ENCODE data around the gene TAS2R5. TPM values are rescaled to one million over a fixed set of nuclear protein-coding genes. Genes with fewer than 3 reads are reported as not detected.
"Not testable (repeated sequence)": the region's sequence is repeated elsewhere in the genome, so short reads cannot be mapped to it uniquely, and the experiment has no call there.

The TAS2R5 gene
- polyA plus RNA-seq, 3 donors, result 1.5 TPM; not detected in 2

DNA sequence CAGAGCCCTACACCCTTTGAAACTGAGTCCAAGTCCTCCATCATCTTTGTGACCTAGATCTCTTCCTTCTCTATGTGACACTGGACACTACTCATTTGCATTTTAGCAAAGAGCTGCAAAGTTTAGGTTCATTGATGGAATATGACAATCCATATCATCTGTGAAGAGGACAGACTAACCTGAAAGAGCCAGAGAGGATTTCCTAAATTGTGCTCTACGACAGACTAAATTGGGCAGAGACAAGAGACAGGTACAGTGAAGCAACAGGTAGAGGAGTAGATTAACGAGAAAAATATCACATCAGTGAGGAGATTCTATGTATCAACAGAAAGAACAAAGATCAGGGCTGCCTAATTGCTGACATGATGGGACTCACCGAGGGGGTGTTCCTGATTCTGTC is 26.2 kb upstream of the TAS2R5 start, which contains the start of gene TAS2R3:
Gene TAS2R3, plus strand, starts transcription at position 301 of the 400 bp plus-strand sequence. Its CDS starts 62 bp downstream, at position 363.
- no peak within 1 kb of the TSS for H3K9ac ChIP-seq (ENCODE audit: insufficient read depth, low read length, poor library complexity, severe bottlenecking)
- peak within 1 kb of the TSS in 1 of 7 donors; percentile 66 for H3K27ac Mint-ChIP-seq
- H3K4me3 Mint-ChIP-seq, result no peak within 1 kb of the TSS
- no peaks in the 10 kb centered on the region for H4K20me1 ChIP-seq (ENCODE audit: insufficient read depth, low read length)
- no peak within 1 kb of the TSS for H2AFZ ChIP-seq (ENCODE audit: insufficient read depth, low read depth, low read length, poor library complexity, severe bottlenecking)
- H3K27me3 ChIP-seq (ENCODE audit: control insufficient read depth in 2 of 2, insufficient read depth in 2 of 2, low read length in 2 of 2), result no peaks in the 10 kb centered on the region
- no peak within 1 kb of the TSS for H3K27ac ChIP-seq (ENCODE audit: low read depth in 1 of 2, low read length in 2 of 2)
- H3K36me3 ChIP-seq (replicated peaks in 1 of 2; ENCODE audit: control insufficient read depth in 1 of 2, insufficient read depth in 2 of 2, low read length in 2 of 2), result peaks cover 36 to 62% of the 10 kb centered on the region in 2 donors
- TF ChIP-seq, protein P1, sequence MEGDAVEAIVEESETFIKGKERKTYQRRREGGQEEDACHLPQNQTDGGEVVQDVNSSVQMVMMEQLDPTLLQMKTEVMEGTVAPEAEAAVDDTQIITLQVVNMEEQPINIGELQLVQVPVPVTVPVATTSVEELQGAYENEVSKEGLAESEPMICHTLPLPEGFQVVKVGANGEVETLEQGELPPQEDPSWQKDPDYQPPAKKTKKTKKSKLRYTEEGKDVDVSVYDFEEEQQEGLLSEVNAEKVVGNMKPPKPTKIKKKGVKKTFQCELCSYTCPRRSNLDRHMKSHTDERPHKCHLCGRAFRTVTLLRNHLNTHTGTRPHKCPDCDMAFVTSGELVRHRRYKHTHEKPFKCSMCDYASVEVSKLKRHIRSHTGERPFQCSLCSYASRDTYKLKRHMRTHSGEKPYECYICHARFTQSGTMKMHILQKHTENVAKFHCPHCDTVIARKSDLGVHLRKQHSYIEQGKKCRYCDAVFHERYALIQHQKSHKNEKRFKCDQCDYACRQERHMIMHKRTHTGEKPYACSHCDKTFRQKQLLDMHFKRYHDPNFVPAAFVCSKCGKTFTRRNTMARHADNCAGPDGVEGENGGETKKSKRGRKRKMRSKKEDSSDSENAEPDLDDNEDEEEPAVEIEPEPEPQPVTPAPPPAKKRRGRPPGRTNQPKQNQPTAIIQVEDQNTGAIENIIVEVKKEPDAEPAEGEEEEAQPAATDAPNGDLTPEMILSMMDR (IDR thresholded peaks at IDR 0.05), result no peak
- no peak within 1 kb of the TSS for H3K4me2 ChIP-seq (replicated peaks; ENCODE audit: extremely low read depth, low read length, poor library complexity, severe bottlenecking)
- DNase-seq, result no peak
- H3K27me3 Mint-ChIP-seq (ENCODE audit: low read depth in 3 of 3), result no peaks in the 10 kb centered on the region
- WGBS (ENCODE audit: insufficient coverage), result 100% methylated on average over 2 of the region's 3 CpGs
- H3K79me2 ChIP-seq (ENCODE audit: insufficient read depth, low read length), result no peaks in the 10 kb centered on the region
- no peak within 1 kb of the TSS for H3K4me3 ChIP-seq (replicated peaks in 1 of 3; ENCODE audit: low read depth in 2 of 3, low read length in 3 of 3)
- H3K9me3 ChIP-seq (replicated peaks in 1 of 2; ENCODE audit: control insufficient read depth in 1 of 2, insufficient read depth in 1 of 2, low read length in 2 of 2), result no peaks in the 10 kb centered on the region
- peaks cover 55 to 56% of the 10 kb centered on the region in 2 donors for H3K36me3 Mint-ChIP-seq
- peaks cover 0 to 3% (median 0%) of the 10 kb centered on the region in 7 donors for H3K9me3 Mint-ChIP-seq
- intact Hi-C loops (cut with micrococcal nuclease), result loop anchor here (10.0 kb wide), 2 partner anchors 261 to 421 kb away; no protein-coding TSS in a partner anchor
- H3K4me1 Mint-ChIP-seq, result peaks cover 11% of the 10 kb centered on the region
- no peaks in the 10 kb centered on the region for H3K4me1 ChIP-seq (ENCODE audit: control insufficient read depth in 1 of 2, insufficient read depth in 2 of 2, low read length in 2 of 2)

DNA sequence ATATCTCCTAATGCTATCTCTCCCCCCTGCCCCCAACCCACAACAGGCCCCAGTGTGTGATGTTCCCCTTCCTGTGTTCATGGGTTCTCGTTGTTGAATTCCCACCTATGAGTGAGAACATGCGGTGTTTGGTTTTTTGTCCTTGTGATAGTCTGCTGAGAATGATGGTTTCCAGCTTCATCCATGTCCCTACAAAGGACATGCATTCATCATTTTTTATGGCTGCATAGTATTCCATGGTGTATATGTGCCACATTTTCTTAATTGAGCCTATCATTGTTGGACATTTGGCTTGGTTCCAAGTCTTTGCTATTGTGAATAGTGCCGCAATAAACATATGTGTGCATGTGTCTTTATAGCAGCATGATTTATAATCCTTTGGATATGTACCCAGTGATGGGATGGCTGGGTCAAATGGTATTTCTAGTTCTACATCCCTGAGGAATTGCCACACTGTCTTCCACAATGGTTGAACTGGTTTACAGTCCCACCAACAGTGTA is 19.9 kb upstream of the TAS2R5 start:
- H3K4me2 ChIP-seq (replicated peaks; ENCODE audit: extremely low read depth, low read length, poor library complexity, severe bottlenecking); H3K9me3 ChIP-seq (replicated peaks in 1 of 2; ENCODE audit: control insufficient read depth in 1 of 2, insufficient read depth in 1 of 2, low read length in 2 of 2); H3K9ac ChIP-seq (ENCODE audit: insufficient read depth, low read length, poor library complexity, severe bottlenecking); H3K4me1 Mint-ChIP-seq; H3K79me2 ChIP-seq (ENCODE audit: insufficient read depth, low read length); H3K27me3 Mint-ChIP-seq (ENCODE audit: low read depth in 3 of 3); H3K4me1 ChIP-seq (ENCODE audit: control insufficient read depth in 1 of 2, insufficient read depth in 2 of 2, low read length in 2 of 2); H4K20me1 ChIP-seq (ENCODE audit: insufficient read depth, low read length); intact Hi-C loops (cut with micrococcal nuclease); H3K27ac Mint-ChIP-seq; H3K4me3 Mint-ChIP-seq; H2AFZ ChIP-seq (ENCODE audit: insufficient read depth, low read depth, low read length, poor library complexity, severe bottlenecking); H3K36me3 ChIP-seq (replicated peaks in 1 of 2; ENCODE audit: control insufficient read depth in 1 of 2, insufficient read depth in 2 of 2, low read length in 2 of 2); H3K27ac ChIP-seq (ENCODE audit: low read depth in 1 of 2, low read length in 2 of 2); H3K4me3 ChIP-seq (replicated peaks in 1 of 3; ENCODE audit: low read depth in 2 of 3, low read length in 3 of 3); H3K27me3 ChIP-seq (ENCODE audit: control insufficient read depth in 2 of 2, insufficient read depth in 2 of 2, low read length in 2 of 2); DNase-seq: not testable (repeated sequence)
- Mint-ChIP-seq H3K36me3 (peaks cover 28 to 37% of the 10 kb centered on the region in 2 donors), H3K9me3 (peaks cover 3 to 19% (median 11%) of the 10 kb centered on the region in 7 donors)
- WGBS (ENCODE audit: insufficient coverage), result no CpG with 5 or more reads among the region's 3 CpGs
